Transverse colon (tissue), 4 donors: ENCODE results near the gene PTPN7.

Experiments used
- POLR2A ChIP-seq: fragments of 450-650 bp; IDR thresholded peaks from one replicate; pipeline ENCODE4 v1.6.1; 2016; ENCODE audit warnings: antibody characterized with exemption, mild to moderate bottlenecking, moderate library complexity
- POLR2AphosphoS5 ChIP-seq, 3 donors: sonication (generic); formaldehyde crosslinking; IDR thresholded peaks; one replicate each; pipeline ENCODE4 v1.6.1; 2016; ENCODE audit warnings: antibody characterized with exemption in 3 of 3
- TF ChIP-seq, protein P1 (sequence below), 5 experiments: fragments of 200-600 bp in 3 of 5; fragments of 450-650 bp in 2 of 5; sonication (generic) in 3 of 5; IDR thresholded peaks; 1 replicate in 2 of 5; 2 replicates in 3 of 5; pipeline ENCODE4 v1.5.1; 2016 to 2017; ENCODE audit warnings: antibody characterized with exemption in 5 of 5, inconsistent platforms in 3 of 5, mild to moderate bottlenecking in 2 of 5, moderate library complexity in 1 of 5

DNA sequence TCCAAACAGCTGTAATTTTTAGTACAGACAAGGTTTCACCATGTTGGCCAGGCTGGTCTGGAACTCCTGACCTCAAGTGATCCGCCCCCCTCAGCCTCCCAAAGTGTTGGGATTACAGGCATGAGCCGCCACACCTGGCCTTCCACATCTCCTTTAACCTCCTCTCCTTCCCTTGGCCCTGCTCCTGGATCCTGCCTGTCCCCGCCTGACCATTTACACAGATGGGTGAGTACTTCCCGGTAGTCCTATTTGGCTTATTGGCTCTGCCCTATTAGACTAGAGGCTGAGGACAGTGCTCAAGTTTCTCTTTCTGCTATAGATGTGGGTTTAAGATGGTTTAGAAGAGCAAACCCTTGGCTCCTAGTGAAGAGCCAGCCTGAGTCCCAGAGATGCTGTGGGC, 7.1 kb downstream of the PTPN7 start:
- TF ChIP-seq POLR2A (no peak), POLR2AphosphoS5 (IDR thresholded peaks at IDR 0.05) (no peak)
- TF ChIP-seq, protein P1, sequence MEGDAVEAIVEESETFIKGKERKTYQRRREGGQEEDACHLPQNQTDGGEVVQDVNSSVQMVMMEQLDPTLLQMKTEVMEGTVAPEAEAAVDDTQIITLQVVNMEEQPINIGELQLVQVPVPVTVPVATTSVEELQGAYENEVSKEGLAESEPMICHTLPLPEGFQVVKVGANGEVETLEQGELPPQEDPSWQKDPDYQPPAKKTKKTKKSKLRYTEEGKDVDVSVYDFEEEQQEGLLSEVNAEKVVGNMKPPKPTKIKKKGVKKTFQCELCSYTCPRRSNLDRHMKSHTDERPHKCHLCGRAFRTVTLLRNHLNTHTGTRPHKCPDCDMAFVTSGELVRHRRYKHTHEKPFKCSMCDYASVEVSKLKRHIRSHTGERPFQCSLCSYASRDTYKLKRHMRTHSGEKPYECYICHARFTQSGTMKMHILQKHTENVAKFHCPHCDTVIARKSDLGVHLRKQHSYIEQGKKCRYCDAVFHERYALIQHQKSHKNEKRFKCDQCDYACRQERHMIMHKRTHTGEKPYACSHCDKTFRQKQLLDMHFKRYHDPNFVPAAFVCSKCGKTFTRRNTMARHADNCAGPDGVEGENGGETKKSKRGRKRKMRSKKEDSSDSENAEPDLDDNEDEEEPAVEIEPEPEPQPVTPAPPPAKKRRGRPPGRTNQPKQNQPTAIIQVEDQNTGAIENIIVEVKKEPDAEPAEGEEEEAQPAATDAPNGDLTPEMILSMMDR (IDR thresholded peaks at IDR 0.05): no peak
